Measurements from ENCODE around the gene MAN2A2.

DNA sequence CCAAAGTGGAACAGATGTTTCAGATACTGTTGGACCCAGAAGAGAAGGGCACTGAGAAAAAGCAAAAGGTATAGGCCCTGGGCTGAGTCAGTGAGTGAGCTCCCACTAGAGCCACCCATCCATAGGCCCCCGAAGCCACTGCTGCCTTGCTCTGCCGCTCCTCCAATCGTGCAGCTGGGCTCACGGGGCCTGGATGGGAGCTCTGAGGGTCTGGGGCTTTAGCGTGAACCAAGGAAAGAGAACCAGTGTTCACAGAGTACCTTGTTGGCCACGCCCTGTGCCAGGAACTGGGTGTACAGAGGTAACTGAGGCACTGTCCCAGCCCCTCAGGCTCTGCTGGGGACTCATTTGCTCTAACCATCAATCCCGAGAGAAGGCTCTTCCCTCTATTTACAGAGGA, 36.7 kb downstream of the MAN2A2 start:
- TF ChIP-seq GLIS3 (CRISPR knock-in tag; IDR thresholded peaks at IDR 0.05): no peak
- no peak for TF ChIP-seq TSHZ2 (CRISPR knock-in tag; IDR thresholded peaks at IDR 0.05)

Measured in SK-N-SH treated with all-trans-retinoic acid at 6 μM for 48 hours (cell line).